Jurkat, Clone E6-1 (cell line): ENCODE measurements around the gene EGLN3.

Experiments
- DNase-seq: peaks from one replicate; pipeline ENCODE4 v3.0.0-alpha.2; 2011; ENCODE audit warnings: low read depth, low spot score
- H3K4me3 ChIP-seq: 2 replicates; pipeline ENCODE4 v1.5.1; 2011; ENCODE audit warnings: mild to moderate bottlenecking, low read length, control low read depth, moderate library complexity

Gene EGLN3

GRCh38 chr14:33897878-33898535 is 52.9 kb downstream of the EGLN3 start:
- DNase-seq: no peak
- no peak overlapping the region for H3K4me3 ChIP-seq

GRCh38 chr14:33897382-33897781 is 53.5 kb downstream of the EGLN3 start:
- DNase-seq: no peak
- H3K4me3 ChIP-seq: no peak overlapping the region

- no peak overlapping the region for H3K4me3 ChIP-seq
- no peak for DNase-seq
These were observed 56.5 kb downstream of the EGLN3 start for GRCh38 chr14:33894339-33894738.

- H3K4me3 ChIP-seq: no peak overlapping the region
- no peak for DNase-seq
These were observed 59.2 kb downstream of the EGLN3 start for GRCh38 chr14:33891700-33892099.

GRCh38 chr14:33884916-33885315 is 66.0 kb downstream of the EGLN3 start:
- no peak for DNase-seq
- no peak overlapping the region for H3K4me3 ChIP-seq

- DNase-seq: no peak
These were observed 70.5 kb downstream of the EGLN3 start for GRCh38 chr14:33880330-33880729.

GRCh38 chr14:33879684-33880286 is 71.1 kb downstream of the EGLN3 start:
- no peak for DNase-seq
- H3K4me3 ChIP-seq: no peak overlapping the region

More at GRCh38 chr14:33880330-33880729, 70.5 kb downstream of the EGLN3 start:
- H3K4me3 ChIP-seq: no peak overlapping the region

GRCh38 chr14:33876274-33876673 is 74.6 kb downstream of the EGLN3 start:
- DNase-seq: no peak
- no peak overlapping the region for H3K4me3 ChIP-seq
